Eye (tissue), 1 donor: Measurements from ENCODE around the gene ANKFN1.

Source experiments
- DNase-seq: peaks from one replicate; pipeline ENCODE4 v3.0.0-alpha.2; 2015

The ANKFN1 gene

DNA sequence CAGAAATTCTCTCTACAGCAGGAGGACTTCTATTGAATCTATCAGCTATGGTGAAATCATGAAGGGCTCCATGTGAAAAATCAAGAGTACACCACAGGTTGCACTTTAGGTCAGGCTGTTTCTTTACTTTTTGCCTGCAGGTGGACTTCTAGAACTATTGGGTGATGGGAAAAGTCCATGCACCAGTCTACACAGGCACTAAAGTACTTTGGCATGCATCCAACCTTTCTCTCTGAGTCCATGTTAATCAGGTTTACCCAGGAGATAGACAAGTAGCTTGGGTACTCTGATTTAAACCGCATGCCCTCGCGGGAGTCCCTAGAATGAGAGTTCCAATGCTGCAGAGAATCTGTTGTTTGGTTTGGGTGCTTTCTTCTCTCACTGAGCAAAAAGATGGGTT is 9.1 kb upstream of the ANKFN1 start:
- no peak for DNase-seq

DNA sequence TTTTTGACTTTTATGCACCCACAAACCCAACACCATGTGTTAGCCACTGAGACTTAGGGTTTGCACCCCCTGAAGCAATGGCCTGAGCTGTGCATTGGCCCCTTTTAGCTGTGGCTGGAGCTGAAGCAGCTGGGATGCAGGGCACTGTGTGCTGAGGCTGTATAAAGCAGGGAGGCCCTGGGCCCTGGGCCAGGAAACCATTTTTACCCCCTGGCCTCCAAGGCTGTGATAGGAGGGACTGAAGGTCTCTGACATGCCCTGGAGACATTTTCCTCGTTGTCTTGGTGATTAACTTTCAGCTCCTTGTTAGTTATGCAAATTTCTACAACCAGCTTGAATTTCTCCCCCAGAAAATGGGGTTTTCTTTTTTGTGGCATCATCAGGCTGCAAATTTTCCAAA is 6.7 kb upstream of the ANKFN1 start:
- DNase-seq = no peak

DNA sequence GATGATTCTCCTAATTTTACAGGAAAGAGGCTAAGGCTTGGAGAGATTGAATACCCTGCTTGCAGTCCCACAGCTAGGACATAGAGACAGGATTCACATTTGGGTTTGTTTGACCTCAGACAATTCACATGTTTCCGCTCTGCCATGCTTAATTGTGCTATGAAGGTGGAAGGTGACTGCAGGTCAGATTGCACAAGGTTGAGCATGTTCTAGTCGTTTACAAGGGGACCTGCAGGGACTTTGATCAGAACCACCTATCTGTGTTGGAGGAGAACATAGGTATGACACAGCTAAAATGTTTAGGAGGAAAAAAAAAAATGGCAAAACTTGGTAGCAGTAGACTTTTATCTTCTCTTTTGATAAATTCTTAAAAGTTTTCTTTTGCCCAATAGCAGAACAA is 4.9 kb upstream of the ANKFN1 start:
- no peak for DNase-seq

DNA sequence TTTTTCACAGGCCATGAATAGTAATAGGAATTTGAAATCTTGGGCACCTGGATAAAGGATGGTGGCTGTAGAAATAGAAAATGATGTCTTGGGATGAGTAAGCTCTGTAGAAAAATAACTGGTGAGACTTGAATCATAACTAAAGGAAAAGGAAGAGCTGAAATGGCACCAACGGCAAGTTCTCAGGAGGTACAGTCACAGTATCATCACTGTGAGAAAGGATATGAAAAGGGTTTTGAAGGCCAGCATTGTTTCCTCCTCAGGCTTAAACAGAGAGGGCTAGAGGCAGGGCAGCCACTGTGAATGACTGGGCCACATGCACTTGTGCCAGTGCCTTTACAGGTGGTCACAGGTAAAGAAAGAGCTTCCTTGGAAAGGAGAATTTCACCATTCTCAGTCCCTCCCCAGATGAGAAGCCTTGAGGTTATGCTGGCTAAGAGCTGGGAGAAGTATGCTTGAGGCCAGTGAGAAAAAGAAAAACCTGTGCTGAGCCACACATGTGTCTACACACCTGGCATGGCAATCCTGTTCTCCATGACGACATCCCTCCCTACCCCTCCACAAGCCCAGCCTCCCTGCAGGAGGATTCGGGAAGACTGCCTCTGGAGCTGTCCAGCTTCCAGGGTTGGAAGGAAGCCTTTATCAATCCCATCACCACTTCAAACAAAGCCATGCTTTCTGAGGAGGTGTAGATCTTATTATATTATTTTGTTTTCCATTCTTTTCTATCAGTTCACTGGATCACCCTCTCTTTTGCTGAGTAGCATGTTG is 3.8 kb upstream of the ANKFN1 start:
- DNase-seq = no peak

DNA sequence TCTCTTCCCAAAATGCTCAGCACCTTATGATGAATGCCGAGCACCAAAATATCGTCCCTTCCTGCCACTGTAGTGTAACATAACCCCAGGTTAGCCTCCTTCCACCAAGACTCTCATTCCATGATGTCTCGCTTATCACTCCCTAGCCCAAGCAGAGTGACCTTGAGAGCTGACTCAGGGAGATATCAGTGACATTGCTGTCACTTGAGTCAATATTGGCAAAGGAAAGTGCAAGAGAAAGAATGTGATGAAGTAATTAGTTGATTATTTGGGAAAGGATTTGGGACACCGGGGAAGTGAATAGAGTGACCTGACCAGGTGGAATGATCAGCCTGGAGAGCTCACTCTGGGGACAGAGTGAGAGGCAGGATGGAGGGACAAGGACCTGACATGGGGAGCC is 2.6 kb upstream of the ANKFN1 start:
- DNase-seq = no peak

DNA sequence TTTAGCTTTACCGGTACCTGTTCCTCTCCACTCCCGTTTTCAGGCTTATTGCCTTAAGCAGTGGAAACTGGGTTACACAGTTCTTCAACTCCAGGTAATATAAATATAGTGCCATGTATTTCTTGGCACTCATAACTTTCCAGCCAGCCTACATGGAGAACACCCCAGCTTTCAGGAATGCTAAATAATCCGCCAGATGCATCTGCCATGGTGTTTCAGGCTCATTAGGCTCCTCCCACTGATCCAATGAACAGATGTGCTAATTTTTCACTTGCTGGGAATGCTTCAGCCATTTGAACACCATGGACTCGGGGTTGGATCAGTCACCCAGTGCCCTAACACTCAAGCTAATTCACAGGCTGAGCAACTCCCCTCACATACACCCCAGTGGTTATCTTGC is 4.6 kb downstream of the ANKFN1 start:
- DNase-seq = no peak

DNA sequence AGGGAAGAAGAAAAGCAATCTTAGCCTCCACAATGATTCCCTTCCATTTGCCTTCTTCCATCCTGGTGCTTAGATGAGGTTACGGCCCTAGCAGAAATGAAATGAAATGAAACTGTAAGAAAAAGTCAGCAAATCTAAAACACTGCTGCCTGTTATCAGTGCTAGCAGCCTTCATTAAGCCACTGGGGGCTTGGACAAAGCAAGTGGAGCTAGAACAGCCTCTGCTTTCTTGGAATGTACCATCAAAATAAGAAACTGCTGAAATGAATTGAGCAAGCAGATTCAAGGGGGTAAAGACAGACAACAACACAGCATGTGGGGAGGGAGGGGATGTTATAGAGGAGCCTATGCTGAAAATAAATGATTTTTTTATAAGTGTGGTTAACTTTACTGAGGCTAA is 5.1 kb downstream of the ANKFN1 start:
- DNase-seq = no peak

DNA sequence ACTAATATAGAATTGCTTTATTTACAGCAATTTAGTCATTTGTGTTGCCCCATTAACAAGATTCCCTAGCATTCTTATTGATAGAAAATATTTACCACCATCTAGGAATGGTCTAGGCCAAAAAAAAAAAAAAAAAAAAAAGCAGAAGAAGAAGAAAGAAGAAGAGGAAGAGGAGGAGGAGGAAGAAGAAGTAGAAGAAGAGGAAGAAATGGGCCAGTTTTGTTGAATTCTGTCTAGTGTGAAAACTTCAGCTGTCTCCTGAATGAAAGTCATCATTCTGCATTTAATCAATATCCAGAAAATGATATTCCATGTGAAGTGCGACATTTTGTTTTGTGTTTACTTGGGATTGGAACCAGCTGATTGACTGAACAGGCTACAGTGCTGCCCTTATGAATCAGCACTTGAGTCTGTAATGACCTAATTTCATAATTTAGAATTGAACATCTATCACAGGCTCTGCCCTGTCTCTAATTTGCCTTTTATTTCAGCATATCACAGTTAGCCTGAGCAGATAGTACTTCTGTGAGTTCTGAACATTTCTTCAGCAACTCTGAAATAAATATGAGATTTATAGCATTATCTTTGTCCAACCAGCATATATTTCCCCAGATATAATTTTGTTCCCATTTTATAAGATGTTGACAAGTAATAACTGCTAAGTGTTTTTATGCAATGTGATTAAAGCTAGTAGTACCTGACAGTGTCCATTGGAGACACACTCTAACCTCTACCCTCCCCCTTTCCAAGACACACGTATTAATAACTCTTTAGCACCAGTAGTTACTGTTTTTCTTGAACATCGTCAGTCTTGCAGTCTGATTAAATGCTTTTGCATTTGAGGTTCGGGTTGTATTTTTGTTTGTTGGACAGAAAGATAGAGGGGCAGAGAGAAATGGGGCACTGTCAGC is 5.9 kb downstream of the ANKFN1 start:
- no peak for DNase-seq

DNA sequence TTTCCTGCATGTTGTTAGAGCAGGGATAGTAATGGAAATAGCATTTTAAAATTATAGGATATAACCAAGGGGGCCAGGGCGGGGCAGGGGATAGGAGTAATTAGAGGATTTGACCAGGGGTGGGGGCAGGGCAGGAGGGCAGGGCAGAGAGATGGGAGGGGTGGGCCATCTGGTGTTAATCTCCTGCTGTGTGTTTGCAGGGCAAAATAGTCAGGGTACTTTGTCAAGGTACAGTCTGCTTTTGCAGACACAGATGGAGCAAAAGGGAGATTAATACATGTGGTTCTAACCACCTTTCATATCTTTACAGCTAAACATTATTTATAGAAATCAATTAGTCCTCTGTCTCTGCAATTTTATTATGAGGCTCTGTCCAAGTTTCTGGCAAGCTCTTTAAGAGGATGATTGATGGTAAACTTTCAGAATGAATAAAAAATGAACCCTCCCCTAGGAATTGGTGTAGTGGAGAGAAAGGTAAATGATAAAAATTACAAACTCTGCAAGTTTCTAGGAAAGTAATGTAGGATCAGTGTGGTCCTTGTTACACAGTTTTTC is 6.6 kb downstream of the ANKFN1 start:
- DNase-seq = no peak

DNA sequence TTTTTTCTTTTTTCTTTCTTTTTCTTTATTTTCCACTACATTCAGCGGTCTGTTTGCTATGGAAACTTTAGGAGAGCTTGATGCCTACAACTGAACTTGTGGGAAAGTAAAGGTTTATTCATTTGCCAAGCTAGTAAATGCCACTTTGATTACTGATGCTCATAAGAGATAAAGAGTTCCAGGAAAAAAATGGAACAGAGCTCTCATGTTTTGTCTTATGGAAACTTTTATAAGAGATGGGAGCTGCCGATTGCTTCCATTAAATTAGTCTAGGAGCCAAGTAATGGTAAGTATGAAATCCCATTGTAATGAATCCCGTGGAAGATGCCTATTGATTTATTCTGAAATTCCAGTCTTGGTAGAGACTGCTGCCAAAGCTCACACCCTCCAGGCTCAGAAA is 7.1 kb downstream of the ANKFN1 start:
- no peak for DNase-seq

DNA sequence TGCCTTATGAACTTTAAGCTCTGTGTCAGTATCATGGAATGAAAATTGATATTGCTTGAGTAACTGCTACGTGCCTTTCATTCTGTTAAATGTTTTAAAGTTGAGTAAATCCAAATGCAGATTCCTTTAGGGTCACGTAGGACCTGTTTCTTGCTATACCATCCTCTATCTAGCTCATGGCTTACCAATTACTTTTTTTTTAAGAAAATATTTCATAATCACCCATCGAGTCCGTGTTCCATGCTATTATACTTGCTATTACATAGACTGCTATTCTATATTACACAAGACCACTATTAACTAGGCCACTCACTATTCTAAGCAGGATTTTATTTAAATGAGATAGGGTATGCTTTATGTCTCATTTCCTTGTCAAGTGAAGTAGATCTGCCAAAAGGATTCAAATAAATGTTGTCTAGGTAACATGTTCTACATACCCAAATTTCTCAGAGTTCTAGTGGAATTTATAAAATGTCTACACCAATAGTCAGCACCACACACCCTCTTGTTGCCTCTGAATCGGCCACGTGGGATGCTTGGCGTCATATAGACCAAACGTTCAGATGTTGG is 11.9 kb downstream of the ANKFN1 start:
- DNase-seq = no peak

DNA sequence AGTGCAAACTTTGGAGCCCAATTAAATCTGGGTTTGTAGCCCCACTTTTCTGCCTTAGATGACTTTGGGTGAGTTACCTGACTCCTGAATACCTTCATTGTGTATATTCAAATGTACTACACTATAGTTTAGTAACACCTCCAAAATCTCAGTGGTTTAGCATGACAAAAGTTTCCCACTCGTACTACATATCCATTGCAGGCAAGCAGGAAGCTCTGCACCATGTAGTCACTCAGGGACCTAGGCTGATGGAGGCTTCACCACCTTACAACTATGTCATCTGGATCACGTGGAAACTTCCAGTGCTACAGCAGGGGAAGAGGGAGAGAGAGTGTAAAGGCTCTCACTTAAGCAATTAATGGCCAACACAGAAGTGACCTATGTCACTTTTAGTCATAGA is 14.2 kb downstream of the ANKFN1 start:
- DNase-seq = no peak

DNA sequence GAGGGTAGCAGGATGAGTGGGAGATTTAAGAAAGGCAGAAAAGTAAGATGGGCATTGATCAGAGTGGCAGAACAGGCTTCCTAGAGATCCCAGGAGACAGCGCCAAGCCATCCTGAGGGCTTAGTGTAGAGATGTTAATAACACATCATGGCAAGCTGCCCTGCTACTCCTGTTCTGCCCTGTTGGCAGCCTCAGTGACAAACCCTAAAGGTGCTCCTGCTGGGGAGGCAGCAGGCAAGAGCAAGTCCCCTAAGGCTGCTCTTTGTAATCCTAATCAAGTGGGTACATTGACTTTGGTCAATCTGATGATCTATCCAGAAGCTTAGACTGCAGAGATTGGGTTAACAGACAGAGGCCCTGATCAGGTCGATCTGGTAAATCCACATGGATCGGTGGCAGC is 16.3 kb downstream of the ANKFN1 start:
- no peak for DNase-seq

DNA sequence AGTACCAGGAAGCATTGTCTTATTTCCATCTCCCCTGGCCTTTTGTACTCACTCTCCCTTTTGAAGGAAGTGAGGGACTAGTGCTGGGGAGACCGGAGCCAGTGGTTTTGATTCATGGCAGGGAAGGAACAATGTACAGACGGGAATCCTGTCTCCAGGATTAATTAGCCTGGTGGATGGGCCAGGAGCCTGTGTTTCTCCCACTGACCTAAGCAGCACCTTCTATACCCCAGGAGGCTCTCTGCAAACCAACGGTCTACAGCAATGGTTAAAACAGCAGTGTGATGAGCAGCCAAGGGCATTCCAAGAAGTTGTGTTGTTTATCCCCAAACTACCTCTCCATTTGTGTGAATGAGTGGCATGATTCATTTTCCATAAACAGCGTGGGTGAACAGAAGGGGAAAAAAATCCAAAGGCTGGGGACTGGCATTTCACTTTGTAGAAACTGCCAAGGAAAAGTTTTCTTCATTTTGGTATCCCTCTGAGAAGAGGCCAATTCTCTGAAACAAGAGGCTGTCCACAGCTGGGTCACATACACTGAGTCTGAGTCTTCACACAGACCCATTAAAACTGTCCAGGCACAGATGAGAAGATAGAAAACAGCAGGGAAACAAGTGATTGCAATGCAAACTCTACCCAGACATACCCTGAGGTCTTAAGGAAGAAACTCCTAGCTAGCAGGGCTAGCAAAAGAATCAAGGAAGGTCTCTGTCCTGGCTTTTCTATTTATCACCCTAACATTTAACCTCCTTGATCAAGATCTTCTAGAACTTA is 18.1 kb downstream of the ANKFN1 start:
- DNase-seq = no peak

DNA sequence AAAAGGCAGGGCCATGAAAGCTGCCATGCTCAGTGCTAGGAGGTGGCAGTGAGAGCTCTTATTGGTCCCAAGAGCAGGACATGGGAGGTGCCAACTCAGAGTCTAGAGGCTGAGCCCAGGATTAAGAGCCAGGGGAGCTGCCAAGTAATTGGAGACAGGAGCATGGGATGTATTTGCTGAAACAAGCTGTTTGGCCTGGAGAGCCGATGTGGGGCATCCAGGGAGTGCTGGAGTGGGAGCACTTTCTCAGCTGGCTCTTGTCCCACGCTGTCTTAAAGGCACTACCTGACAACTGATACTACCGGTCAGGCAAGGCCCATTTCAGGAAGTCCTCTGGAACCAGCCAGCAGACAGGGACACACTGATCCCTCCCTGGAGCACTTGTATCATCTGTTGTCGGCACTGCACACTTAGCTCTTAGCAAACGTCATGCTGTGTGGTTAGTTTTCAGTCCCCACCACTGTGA is 19.3 kb downstream of the ANKFN1 start:
- DNase-seq = peak; percentile 54

DNA sequence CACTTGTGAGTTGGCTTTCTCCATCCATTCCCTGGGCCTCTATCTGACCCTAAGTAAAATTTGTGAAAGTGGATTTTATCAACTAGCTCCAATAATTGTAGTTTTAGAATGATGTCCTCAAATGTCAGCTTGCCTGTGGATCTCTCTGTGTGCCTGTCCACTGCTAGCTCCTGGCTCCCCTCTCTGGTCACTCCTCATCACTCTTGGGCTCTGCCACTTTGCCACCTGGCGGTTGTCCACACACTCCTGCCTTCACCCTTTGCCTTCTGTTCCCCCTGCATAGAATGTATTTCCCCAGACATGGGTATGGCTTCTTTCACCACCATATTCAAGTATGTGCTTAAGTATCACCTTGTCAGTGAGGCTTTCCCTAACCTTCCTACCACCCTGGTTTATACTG is 19.8 kb downstream of the ANKFN1 start:
- DNase-seq = no peak

DNA sequence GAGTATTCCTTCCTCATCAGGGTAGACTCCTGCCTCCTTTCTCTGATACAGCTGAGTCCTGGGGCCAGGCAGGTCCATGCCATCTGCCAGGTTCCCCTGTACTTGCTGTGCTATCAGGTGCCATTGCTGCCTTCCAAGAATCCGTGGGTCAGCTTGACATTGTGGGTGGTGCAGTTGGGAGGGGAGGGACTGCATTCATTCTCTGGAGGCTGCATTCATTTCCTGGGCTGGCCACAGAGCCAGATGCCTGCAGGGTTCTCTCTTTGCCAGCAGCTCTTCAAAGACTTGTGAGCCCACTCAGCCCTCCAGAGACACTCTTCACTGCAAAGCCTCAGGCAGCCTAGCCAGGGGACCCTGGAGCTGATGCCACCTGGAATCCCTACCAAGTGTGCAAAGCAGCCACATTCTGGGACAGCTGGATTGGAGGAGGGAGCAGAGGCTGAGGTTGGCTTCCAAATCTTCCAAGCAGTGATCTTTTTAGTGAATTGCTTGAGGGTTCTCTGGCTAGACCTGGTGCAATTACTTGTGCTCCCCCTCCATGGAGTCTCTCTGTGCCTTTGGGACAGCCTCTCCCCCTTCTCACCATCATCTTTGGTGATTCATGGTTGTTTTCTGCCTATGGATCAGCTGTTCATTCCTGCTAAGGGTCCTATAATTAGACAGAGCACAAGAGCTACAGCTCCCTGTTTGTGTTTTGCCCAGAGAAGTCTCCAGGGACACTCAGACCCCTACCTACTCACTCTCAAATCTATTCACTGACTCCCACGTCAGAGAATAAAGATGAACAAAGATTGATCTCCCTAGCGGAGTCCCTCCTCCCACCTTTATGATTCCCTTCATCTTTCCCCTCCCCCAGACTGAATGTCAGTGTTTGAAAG is 20.9 kb downstream of the ANKFN1 start:
- peak; percentile 70 for DNase-seq

DNA sequence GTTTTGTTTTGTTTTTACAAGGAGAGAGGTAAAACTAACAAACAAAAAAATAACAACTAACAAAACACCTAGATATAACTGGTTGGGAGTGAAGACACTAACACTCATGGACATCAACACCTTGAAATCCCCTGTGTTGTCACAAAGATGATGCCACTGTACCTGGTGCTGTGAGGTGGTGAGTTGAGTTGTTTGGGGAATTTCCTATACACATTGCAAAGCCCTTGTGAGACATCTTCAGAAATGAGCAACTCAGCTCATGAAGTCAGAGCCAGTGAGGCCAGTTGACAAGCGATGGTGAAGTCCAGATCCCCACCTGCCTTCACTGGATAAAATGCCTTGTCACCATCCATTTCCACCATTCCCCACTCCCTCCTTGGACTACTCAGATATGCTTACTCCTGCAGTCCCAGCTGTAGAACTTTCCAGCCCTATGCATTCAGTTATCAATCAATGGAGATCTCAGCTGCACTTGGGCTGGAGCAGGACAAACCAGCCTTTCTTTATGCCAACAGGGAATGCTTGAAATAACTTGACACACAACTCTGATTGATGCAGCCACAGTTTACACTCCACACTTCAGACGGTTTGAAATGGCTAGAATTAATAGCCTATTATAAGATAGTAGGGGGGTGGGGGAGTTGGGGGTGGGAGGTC is 22.2 kb downstream of the ANKFN1 start:
- DNase-seq = peak; percentile 32

DNA sequence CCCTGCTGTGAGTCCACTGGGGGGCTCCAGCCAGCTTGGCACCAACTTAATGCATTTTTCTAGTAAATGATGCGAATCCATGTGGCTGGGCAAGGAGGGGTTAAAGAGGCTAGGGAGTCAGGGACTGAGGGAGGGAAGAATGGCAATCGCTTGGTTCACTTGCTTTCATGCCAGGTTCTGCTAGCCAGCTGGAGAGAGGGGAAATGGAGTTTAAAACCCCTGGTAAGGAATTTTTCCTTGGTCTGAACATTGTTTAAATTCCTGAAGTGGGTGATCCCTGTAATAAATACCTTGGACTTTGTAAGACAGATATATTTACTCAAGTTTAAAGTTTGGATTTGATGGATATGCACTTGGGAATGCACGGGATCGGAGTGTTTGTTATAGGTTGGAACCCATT is 22.8 kb downstream of the ANKFN1 start:
- peak; percentile 53 for DNase-seq

DNA sequence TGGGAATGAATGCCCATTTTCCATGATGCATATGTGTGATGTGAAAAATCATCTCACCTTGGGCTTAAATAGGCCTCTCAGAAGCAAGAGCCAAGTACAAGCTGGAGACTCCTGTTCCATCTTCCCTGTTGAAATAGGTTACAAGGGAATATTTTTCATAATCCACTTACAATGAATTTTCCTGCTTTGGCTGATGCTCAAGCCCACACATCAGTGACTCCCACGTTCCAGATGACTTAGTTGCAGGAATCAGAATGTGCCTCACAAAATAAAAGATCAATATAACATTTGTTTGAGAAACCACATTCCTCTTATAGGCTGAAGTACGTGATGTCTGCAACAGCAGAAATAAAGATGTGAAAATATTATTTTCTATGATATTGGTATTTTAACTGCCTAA is 24.1 kb downstream of the ANKFN1 start:
- DNase-seq = no peak

DNA sequence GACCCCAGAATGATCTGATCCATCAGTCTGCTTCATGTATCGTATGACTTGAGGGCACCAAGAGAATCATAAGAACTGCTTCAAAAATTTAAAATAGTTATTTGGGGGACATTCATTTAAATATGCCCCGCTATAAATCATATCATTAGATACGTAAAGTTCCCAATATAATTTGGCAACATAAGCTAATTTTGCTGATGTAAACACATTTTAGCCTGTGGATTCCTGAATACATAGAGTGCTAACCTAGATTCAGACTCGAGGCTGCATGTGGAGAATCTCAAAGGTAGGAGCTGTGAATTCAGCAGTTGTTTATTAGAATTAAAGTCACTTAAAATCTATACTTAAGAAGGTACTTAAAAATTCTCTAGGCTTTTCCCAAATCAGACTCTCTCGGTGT is 24.9 kb downstream of the ANKFN1 start:
- no peak for DNase-seq
